Activated naive CD4-positive, alpha-beta T cell treated with anti-CD3 and anti-CD28 coated beads, Interleukin-2, amount 50 U/mL, for 24 hours (primary cell): ENCODE results near the gene CTAGE9.
"Not testable (repeated sequence)": the region's sequence is repeated elsewhere in the genome, so short reads cannot be mapped to it uniquely, and the experiment has no call there.

Experiments used
- H3K27ac Mint-ChIP-seq: one replicate; pipeline ENCODE4 v1.8.0; 2021; ENCODE audit warnings: mild to moderate bottlenecking, mixed read lengths
- H3K27me3 Mint-ChIP-seq: one replicate; pipeline ENCODE4 v1.8.0; 2021; ENCODE audit warnings: mixed read lengths
- H3K36me3 Mint-ChIP-seq: one replicate; pipeline ENCODE4 v1.8.0; 2021; ENCODE audit warnings: mixed read lengths
- H3K4me1 Mint-ChIP-seq: one replicate; pipeline ENCODE4 v1.8.0; 2021; ENCODE audit warnings: mixed read lengths
- H3K4me3 Mint-ChIP-seq: one replicate; pipeline ENCODE4 v1.8.0; 2021; ENCODE audit warnings: mild to moderate bottlenecking, mixed read lengths
- H3K9me3 Mint-ChIP-seq: one replicate; pipeline ENCODE4 v1.8.0; 2021; ENCODE audit warnings: mixed read lengths

CTAGE9 gene

GRCh38 chr6:131710917-131711316 lies at the start of gene CTAGE9:
CTAGE9 (minus strand) TSS chr6:131711017; CDS start chr6:131711017, 0 bp downstream.
- not testable (repeated sequence) for H3K9me3 Mint-ChIP-seq, H3K27me3 Mint-ChIP-seq, H3K4me3 Mint-ChIP-seq, H3K4me1 Mint-ChIP-seq, H3K27ac Mint-ChIP-seq, H3K36me3 Mint-ChIP-seq

DNA sequence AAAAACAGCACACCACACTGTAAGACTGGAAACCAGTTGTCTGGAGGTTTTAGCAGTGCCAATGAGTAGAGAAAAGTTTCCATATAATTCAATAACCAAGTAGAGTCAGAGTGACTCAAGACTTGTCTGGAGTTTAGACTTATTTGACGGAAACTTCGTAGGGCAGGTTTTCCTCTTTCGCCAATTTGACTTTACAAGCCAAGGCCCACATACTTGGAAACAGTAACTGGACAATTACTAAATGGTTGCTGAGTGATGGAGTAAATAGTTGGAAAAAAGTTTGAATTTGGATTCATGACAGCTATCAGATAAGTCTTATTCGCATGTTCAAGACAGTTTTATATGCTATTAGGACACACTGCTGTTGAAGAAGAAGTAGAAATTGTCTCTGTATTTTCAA lies 48.1 kb upstream of the CTAGE9 start:
- no peaks in the 10 kb centered on the region for H3K9me3 Mint-ChIP-seq
- peaks cover 7% of the 10 kb centered on the region for H3K27me3 Mint-ChIP-seq
- H3K27ac Mint-ChIP-seq: no peak overlapping the region
- no peaks in the 10 kb centered on the region for H3K36me3 Mint-ChIP-seq
- H3K4me3 Mint-ChIP-seq: no peak overlapping the region
- H3K4me1 Mint-ChIP-seq: no peaks in the 10 kb centered on the region

DNA sequence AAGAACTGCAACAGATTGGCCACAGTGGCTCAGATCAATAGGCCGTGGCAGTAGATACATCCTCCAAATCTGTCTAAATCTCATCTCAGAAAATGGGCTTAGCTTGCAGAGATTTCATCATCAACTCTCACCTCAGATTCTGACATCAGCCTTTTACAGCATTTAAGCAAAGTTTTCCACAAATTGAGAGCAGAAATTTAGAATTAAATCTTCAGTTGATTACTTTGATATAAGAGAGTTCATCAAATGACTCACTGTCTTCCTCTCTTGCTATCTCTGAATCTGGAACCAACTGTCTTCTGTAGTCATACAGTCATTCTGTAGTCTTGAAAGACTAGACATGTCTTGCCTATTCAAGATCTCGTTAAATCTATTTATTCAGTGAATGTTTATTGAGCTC lies 45.2 kb upstream of the CTAGE9 start:
- Mint-ChIP-seq H3K27ac (no peak overlapping the region), H3K9me3 (no peaks in the 10 kb centered on the region), H3K4me1 (no peaks in the 10 kb centered on the region), H3K4me3 (no peak overlapping the region), H3K36me3 (no peaks in the 10 kb centered on the region), H3K27me3 (peaks cover 8% of the 10 kb centered on the region)

- H3K4me3 Mint-ChIP-seq: no peak overlapping the region
- no peak overlapping the region for H3K27ac Mint-ChIP-seq
- no peaks in the 10 kb centered on the region for H3K36me3 Mint-ChIP-seq
- no peaks in the 10 kb centered on the region for H3K9me3 Mint-ChIP-seq
- no peaks in the 10 kb centered on the region for H3K4me1 Mint-ChIP-seq
- peaks cover 8% of the 10 kb centered on the region for H3K27me3 Mint-ChIP-seq
Measured at GRCh38 chr6:131755597-131755996, 44.8 kb upstream of the CTAGE9 start.

DNA sequence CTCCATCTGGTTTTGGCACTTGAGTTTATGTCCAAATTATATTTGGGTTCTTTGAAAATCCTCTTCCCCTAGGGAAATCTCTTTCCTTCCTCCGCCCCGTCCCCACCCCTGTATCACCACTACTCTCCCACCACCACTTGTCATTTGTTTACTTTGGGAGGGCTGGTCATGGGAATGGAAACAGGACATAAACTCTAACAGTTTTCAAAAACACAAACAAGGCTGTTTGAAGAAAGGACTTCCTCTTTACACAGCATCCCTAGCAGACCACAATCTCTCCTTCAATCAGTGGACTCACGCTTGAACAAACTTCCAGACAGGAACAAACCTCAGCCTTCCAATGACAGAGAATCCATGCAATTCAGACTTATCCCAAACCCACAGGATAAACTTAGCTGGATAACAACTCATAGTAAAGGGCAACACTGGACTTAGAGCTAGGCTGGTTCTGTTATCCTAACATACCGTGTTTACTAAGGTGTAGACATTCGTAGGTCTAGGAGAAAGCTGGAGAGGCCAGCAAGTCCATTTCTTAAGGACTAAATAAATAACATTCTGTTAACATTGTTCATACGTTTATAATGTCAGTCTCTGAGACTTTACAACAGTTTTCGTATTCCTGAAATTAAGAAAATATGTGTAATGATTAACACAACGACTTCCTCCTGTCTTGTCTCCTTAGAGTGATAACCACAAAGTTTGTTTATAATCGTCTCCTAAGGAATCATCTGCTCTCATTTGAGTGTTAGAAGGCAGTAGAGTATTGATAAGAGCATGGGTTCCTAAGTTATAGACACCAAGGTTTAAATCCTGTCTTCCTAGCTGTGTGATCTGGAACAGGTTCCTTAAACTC lies 44.1 kb upstream of the CTAGE9 start:
- no peaks in the 10 kb centered on the region for H3K9me3 Mint-ChIP-seq
- no peaks in the 10 kb centered on the region for H3K36me3 Mint-ChIP-seq
- H3K4me1 Mint-ChIP-seq: no peaks in the 10 kb centered on the region
- H3K27me3 Mint-ChIP-seq: peaks cover 8% of the 10 kb centered on the region
- H3K27ac Mint-ChIP-seq: no peak overlapping the region
- no peak overlapping the region for H3K4me3 Mint-ChIP-seq

DNA sequence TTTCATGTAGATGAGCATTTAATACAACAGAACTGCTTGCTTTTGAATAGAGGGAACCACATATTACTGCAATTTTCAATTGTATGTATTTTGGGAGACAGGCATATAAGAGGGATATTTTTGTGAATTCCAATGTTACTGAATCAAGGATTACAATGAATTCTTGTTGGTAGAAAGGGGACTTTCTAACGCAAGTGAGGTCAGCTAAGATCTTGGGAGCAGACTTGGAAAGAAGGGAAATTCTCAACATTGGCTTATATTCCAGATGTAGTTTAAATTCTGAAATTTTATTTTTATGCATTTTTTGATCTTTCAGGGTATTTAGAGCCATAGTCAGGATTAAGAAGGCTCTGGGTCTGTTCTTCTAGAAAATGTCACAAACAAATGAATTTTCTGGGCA lies 43.3 kb upstream of the CTAGE9 start:
- no peak overlapping the region for H3K27ac Mint-ChIP-seq

DNA sequence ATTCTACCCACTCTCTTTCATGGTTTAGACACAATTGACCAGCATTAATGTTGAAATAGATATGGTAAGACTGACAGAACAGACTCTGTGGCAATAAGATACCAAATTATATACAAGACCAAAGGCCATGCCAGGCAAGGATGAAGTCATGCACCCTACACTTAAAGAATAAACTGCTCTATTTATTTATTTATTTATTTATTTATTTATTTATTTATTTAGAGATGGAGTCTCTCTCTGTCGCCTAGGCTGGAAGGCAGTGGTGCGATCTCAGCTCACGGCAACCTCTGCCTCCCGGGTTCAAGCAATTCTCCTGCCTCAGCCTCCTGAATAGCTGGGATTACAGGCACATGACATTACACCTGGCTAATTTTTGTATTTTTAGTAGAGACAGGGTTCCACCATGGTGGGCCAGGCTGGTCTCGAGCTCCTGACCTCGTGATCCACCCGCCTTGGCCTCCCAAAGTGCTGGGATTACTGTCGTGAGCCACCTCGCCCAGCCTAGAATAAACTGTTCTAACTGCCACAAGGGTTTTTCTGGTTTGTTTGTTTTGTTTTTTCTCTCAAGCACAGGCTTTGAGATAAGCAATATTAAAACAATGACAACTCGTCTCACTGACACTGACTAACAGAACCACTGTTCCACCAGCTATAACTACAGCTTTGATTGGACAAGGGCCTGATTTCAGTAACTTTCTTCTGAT lies 40.3 kb upstream of the CTAGE9 start:
- H3K4me1 Mint-ChIP-seq, H3K9me3 Mint-ChIP-seq, H3K4me3 Mint-ChIP-seq, H3K27ac Mint-ChIP-seq, H3K36me3 Mint-ChIP-seq, H3K27me3 Mint-ChIP-seq: not testable (repeated sequence)

More for the DNA sequence above, 43.3 kb upstream of the CTAGE9 start:
- Mint-ChIP-seq H3K9me3 (no peaks in the 10 kb centered on the region), H3K4me3 (no peak overlapping the region), H3K27me3 (peaks cover 8% of the 10 kb centered on the region), H3K36me3 (no peaks in the 10 kb centered on the region), H3K4me1 (no peaks in the 10 kb centered on the region)

GRCh38 chr6:131749023-131749422 lies 38.2 kb upstream of the CTAGE9 start:
- H3K9me3 Mint-ChIP-seq: no peaks in the 10 kb centered on the region
- H3K27me3 Mint-ChIP-seq: peaks cover 3% of the 10 kb centered on the region
- H3K36me3 Mint-ChIP-seq: no peaks in the 10 kb centered on the region
- H3K27ac Mint-ChIP-seq: no peak overlapping the region
- H3K4me1 Mint-ChIP-seq: no peaks in the 10 kb centered on the region
- H3K4me3 Mint-ChIP-seq: no peak overlapping the region

DNA sequence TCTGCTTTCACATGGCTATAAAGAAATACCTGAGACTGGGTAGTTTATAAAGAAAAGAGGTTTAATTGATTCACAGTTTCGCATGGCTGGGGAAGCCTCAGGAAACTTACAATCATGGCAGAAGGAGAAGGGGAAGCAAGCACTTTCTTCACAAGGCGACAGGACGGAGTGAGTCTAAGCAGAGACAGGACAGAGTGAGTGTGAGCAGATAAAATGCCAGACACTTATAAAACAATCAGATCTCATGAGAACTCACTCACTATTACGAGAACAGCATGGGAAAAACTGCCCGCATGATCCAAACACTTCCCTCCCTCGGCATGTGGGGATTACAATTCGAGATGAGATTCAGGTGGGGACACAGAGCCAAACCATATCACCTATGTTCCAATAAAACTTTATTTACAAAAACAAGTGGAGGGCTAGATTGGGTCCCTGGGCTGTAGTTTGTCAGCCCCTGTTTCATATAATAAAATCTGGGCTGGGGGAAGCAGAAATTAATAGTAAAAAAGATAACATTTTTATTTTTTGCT lies 37.1 kb upstream of the CTAGE9 start:
- no peaks in the 10 kb centered on the region for H3K9me3 Mint-ChIP-seq

DNA sequence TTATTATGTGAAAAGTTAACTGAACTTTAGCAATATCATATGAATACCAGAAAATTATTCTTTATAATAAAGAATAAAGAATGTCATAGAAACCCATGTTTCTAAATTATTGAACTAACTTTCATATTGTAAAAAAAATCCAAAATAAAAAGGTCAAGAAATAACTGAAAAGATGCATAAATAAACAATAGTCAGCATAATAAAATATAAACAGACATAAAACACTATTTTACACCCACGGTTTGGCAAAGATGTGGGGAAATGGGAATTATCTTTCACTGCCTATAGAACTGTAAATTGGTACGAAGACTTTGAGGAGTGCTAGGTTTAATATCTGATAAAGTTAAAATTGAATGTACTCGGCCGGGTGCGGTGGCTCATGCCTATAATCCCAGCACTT lies 34.7 kb upstream of the CTAGE9 start:
- Mint-ChIP-seq H3K36me3 (peaks cover 2% of the 10 kb centered on the region), H3K4me1 (no peaks in the 10 kb centered on the region), H3K9me3 (no peaks in the 10 kb centered on the region), H3K27ac (no peak overlapping the region), H3K27me3 (no peaks in the 10 kb centered on the region), H3K4me3 (no peak overlapping the region)

More for the DNA sequence above, 37.1 kb upstream of the CTAGE9 start:
- H3K4me1 Mint-ChIP-seq: no peaks in the 10 kb centered on the region
- peaks cover under 1% of the 10 kb centered on the region for H3K27me3 Mint-ChIP-seq
- no peak overlapping the region for H3K4me3 Mint-ChIP-seq
- no peak overlapping the region for H3K27ac Mint-ChIP-seq
- no peaks in the 10 kb centered on the region for H3K36me3 Mint-ChIP-seq

- no peaks in the 10 kb centered on the region for H3K27me3 Mint-ChIP-seq
- H3K4me1 Mint-ChIP-seq: no peaks in the 10 kb centered on the region
- H3K4me3 Mint-ChIP-seq: no peak overlapping the region
- H3K27ac Mint-ChIP-seq: no peak overlapping the region
- no peaks in the 10 kb centered on the region for H3K9me3 Mint-ChIP-seq
- H3K36me3 Mint-ChIP-seq: peaks cover 2% of the 10 kb centered on the region
Measured at GRCh38 chr6:131744432-131745287, 33.8 kb upstream of the CTAGE9 start.

- no peaks in the 10 kb centered on the region for H3K4me1 Mint-ChIP-seq
- no peaks in the 10 kb centered on the region for H3K9me3 Mint-ChIP-seq
- H3K36me3 Mint-ChIP-seq: peaks cover 2% of the 10 kb centered on the region
- H3K27ac Mint-ChIP-seq: no peak overlapping the region
- H3K4me3 Mint-ChIP-seq: no peak overlapping the region
- no peaks in the 10 kb centered on the region for H3K27me3 Mint-ChIP-seq
Measured at GRCh38 chr6:131741688-131742393, 31.0 kb upstream of the CTAGE9 start.

GRCh38 chr6:131740161-131740560 lies 29.3 kb upstream of the CTAGE9 start:
- Mint-ChIP-seq H3K36me3 (peaks cover 2% of the 10 kb centered on the region), H3K27ac (no peak overlapping the region), H3K27me3 (no peaks in the 10 kb centered on the region), H3K4me3 (no peak overlapping the region), H3K4me1 (no peaks in the 10 kb centered on the region), H3K9me3 (no peaks in the 10 kb centered on the region)

DNA sequence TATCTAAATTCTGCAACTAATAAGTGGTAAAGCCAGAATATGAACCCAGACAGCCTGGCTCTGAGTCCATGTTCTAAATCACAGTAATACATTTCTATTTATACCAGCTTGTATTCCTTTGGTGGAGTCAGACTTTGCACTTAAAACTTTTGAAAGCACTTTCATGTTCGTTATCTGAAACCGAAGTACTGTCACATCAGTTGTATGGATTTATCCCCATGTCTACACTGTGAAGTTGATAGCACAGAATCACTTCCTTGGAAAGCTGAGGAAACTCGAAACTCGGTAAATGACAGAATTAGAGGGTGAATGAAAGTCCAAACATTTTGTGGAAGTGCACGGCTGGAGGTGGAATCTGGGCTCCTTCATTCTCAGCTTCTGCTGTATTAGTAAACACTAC lies 28.3 kb upstream of the CTAGE9 start:
- H3K9me3 Mint-ChIP-seq: no peaks in the 10 kb centered on the region
- H3K27ac Mint-ChIP-seq: no peak overlapping the region
- peaks cover 2% of the 10 kb centered on the region for H3K36me3 Mint-ChIP-seq
- H3K27me3 Mint-ChIP-seq: no peaks in the 10 kb centered on the region
- no peaks in the 10 kb centered on the region for H3K4me1 Mint-ChIP-seq
- H3K4me3 Mint-ChIP-seq: no peak overlapping the region

DNA sequence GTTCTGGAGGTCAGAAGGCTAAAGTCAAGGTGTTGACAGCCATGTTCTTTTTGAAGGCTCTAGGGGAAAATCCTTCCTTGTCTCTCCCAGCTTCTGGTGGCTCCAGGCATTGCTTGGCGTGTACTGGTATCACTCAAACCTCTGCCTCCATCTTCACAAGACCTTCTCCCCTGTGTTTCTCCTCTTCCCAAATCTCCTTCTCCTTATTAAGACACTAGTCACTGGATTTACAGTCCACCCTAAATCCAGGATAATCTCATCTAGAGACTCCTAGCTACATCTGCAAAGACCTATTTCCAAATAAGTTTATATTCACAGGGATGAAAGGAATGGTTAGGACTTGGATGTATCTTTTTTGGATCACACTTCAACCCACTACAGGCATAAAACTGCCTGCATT lies 26.0 kb upstream of the CTAGE9 start:
- Mint-ChIP-seq H3K27ac (no peak overlapping the region), H3K27me3 (no peaks in the 10 kb centered on the region), H3K4me1 (no peaks in the 10 kb centered on the region), H3K36me3 (no peaks in the 10 kb centered on the region), H3K4me3 (no peak overlapping the region), H3K9me3 (no peaks in the 10 kb centered on the region)
